Measurements from ENCODE around the gene MZB1. TPM values are rescaled to one million over a fixed set of nuclear protein-coding genes. Genes with fewer than 3 reads are reported as not detected.
"Not testable (repeated sequence)": the region's sequence is repeated elsewhere in the genome, so short reads cannot be mapped to it uniquely, and the experiment has no call there.

MZB1 gene
- total RNA-seq, 1 experiment from 2014 or later = 1.1 TPM

GRCh38 chr5:139410993-139411828 is 21.5 kb upstream of the MZB1 start:
- H3K9me3 Mint-ChIP-seq = no peaks in the 10 kb centered on the region
- ATAC-seq (no peak), DNase-seq (ENCODE audit: low spot score) (no peak)
- no peak overlapping the region for H3K4me3 Mint-ChIP-seq
- no peak overlapping the region; the same call in 1 of the 2 replicates for H3K27ac Mint-ChIP-seq
- peaks cover 4% of the 10 kb centered on the region; the same call in 1 of the 2 replicates for H3K36me3 Mint-ChIP-seq
- no peaks in the 10 kb centered on the region for H3K4me1 Mint-ChIP-seq
- ChIA-PET POLR2A (no interaction called here), CTCF (interaction anchor here (0.6 to 1.7 kb wide), 5 partner anchors 8 to 172 kb away, joined by 3 to 7 read pairs (median 6); no protein-coding TSS in a partner anchor)
- no peaks in the 10 kb centered on the region for H3K27me3 Mint-ChIP-seq (ENCODE audit: low read depth)
- TF ChIP-seq ATF3 (CRISPR knock-in tag; conservative IDR thresholded peaks at IDR 0.05) = no peak

- no peaks in the 10 kb centered on the region for H3K27me3 Mint-ChIP-seq (ENCODE audit: low read depth)
- DNase-seq (ENCODE audit: low spot score) (no peak), ATAC-seq (no peak)
- no peak overlapping the region for H3K27ac Mint-ChIP-seq
- peaks cover 4% of the 10 kb centered on the region; the same call in 1 of the 2 replicates for H3K36me3 Mint-ChIP-seq
- no peaks in the 10 kb centered on the region for H3K9me3 Mint-ChIP-seq
- H3K4me3 Mint-ChIP-seq = no peak overlapping the region
- ChIA-PET POLR2A (no interaction called here), CTCF (interaction anchor here (0.8 to 1.7 kb wide), 4 partner anchors 8 to 103 kb away, joined by 3 to 7 read pairs (median 5); no protein-coding TSS in a partner anchor)
- H3K4me1 Mint-ChIP-seq = no peaks in the 10 kb centered on the region
- TF ChIP-seq USF1 (CRISPR knock-in tag; IDR thresholded peaks at IDR 0.05) = no peak
- no peak for TF ChIP-seq SMAD3 (CRISPR knock-in tag; IDR thresholded peaks at IDR 0.05; ENCODE audit: borderline replicate concordance)
- no peak for TF ChIP-seq RORB (CRISPR knock-in tag; IDR thresholded peaks at IDR 0.05)
- TF ChIP-seq TEAD4 (CRISPR knock-in tag; IDR thresholded peaks at IDR 0.05) = no peak
- no peak for TF ChIP-seq JUN (CRISPR knock-in tag; IDR thresholded peaks at IDR 0.05)
Observed at GRCh38 chr5:139410121-139410992, 20.6 kb upstream of the MZB1 start.

GRCh38 chr5:139409116-139409515 is 19.4 kb upstream of the MZB1 start:
- CTCF ChIA-PET; H3K27me3 Mint-ChIP-seq (ENCODE audit: low read depth): not testable (repeated sequence)

GRCh38 chr5:139408191-139408590 is 18.5 kb upstream of the MZB1 start:
- no peak overlapping the region for H3K27ac Mint-ChIP-seq
- no peaks in the 10 kb centered on the region for H3K36me3 Mint-ChIP-seq
- H3K4me1 Mint-ChIP-seq = peaks cover 10% of the 10 kb centered on the region
- ATAC-seq (no peak), DNase-seq (ENCODE audit: low spot score) (no peak)
- no peaks in the 10 kb centered on the region for H3K9me3 Mint-ChIP-seq
- H3K27me3 Mint-ChIP-seq (ENCODE audit: low read depth) = no peaks in the 10 kb centered on the region
- H3K4me3 Mint-ChIP-seq = no peak overlapping the region
- CTCF ChIA-PET = interaction anchor here (1.1 kb wide), 1 partner anchor 14 kb away, joined by 3 read pairs; no protein-coding TSS in a partner anchor
- POLR2A ChIA-PET = no interaction called here
- TF ChIP-seq OVOL2 (CRISPR knock-in tag; IDR thresholded peaks at IDR 0.05; ENCODE audit: borderline replicate concordance) (no peak), GTF2I (CRISPR knock-in tag; conservative IDR thresholded peaks at IDR 0.05) (no peak), ZBTB43 (CRISPR knock-in tag; IDR thresholded peaks at IDR 0.05) (no peak), ZNF281 (CRISPR knock-in tag; IDR thresholded peaks at IDR 0.05) (no peak), KAT7 (CRISPR knock-in tag; IDR thresholded peaks at IDR 0.05; ENCODE audit: borderline replicate concordance) (no peak), SP1 (CRISPR knock-in tag; conservative IDR thresholded peaks at IDR 0.05) (no peak), IRF2 (CRISPR knock-in tag; IDR thresholded peaks at IDR 0.05; ENCODE audit: borderline replicate concordance, low read depth) (no peak), ZNF671 (CRISPR knock-in tag; IDR thresholded peaks at IDR 0.05) (no peak), ZMAT4 (CRISPR knock-in tag; IDR thresholded peaks at IDR 0.05) (no peak), ZNF263 (CRISPR knock-in tag; IDR thresholded peaks at IDR 0.05; ENCODE audit: low read depth) (no peak), AFF4 (CRISPR knock-in tag; IDR thresholded peaks at IDR 0.05; ENCODE audit: borderline replicate concordance) (no peak)

More at GRCh38 chr5:139409116-139409515, 19.4 kb upstream of the MZB1 start:
- H3K4me3 Mint-ChIP-seq; H3K9me3 Mint-ChIP-seq; H3K36me3 Mint-ChIP-seq; H3K4me1 Mint-ChIP-seq; ATAC-seq; POLR2A ChIA-PET; DNase-seq (ENCODE audit: low spot score); H3K27ac Mint-ChIP-seq: not testable (repeated sequence)

Data from WTC11 (cell line).